GM12892 (cell line): ENCODE measurements around the gene DCDC1.

Experiments
- POLR2A ChIP-seq: IDR thresholded peaks from 2 replicates; pipeline ENCODE4 v1.6.1; 2011; ENCODE audit warnings: low read depth, low read length, control low read depth
- POLR2AphosphoS5 ChIP-seq: IDR thresholded peaks from 2 replicates; pipeline ENCODE4 v1.6.1; 2011; ENCODE audit warnings: low read depth, low read length, control low read depth
- TAF1 ChIP-seq: IDR thresholded peaks from 2 replicates; pipeline ENCODE4 v1.6.1; 2011; ENCODE audit warnings: low read depth, mild to moderate bottlenecking, control low read depth, low read length, borderline replicate concordance

- TF ChIP-seq POLR2A = no peak
- no peak for TF ChIP-seq POLR2AphosphoS5
- no peak for TF ChIP-seq TAF1
Measured at GRCh38 chr11:31412946-31413345, 43.4 kb upstream of the DCDC1 start.
